Activated B cell treated with CpG ODN at 0.5 μM for 24 hours (primary cell): ENCODE data around the gene CDH11. TPM values are rescaled to one million over a fixed set of nuclear protein-coding genes. Genes with fewer than 3 reads are reported as not detected.

Experiments used
- ATAC-seq: fragments of 200-7000 bp; cut with Tn5 transposase; one replicate; pipeline ENCODE4 v1.10.0; 2021; ENCODE audit warnings: low read depth, mild to moderate bottlenecking, moderate library complexity
- CTCF ChIA-PET: fragments of 350-600 bp; sonication (Branson Sonifier 250); formaldehyde crosslinking; loops from one replicate; lab custom pipeline; 2021; ENCODE audit warnings: antibody characterized with exemption; lab: Charles Lee
- POLR2A ChIA-PET: fragments of 350-600 bp; sonication (Branson Sonifier 250); formaldehyde crosslinking; loops from one replicate; lab custom pipeline; 2021; ENCODE audit warnings: antibody characterized with exemption; lab: Charles Lee
- DNase-seq: peaks from one replicate; pipeline ENCODE4 v3.0.0; 2022
- H3K27ac Mint-ChIP-seq: one replicate; pipeline ENCODE4 v1.8.0; 2020; ENCODE audit warnings: mixed read lengths
- H3K27me3 Mint-ChIP-seq: one replicate; pipeline ENCODE4 v1.8.0; 2021; ENCODE audit warnings: mixed read lengths
- H3K36me3 Mint-ChIP-seq: one replicate; pipeline ENCODE4 v1.8.0; 2021; ENCODE audit warnings: low read depth, mixed read lengths
- H3K4me1 Mint-ChIP-seq: one replicate; pipeline ENCODE4 v1.8.0; 2021; ENCODE audit warnings: mixed read lengths
- H3K4me3 Mint-ChIP-seq: one replicate; pipeline ENCODE4 v1.8.0; 2020; ENCODE audit warnings: mild to moderate bottlenecking, mixed read lengths
- H3K9me3 Mint-ChIP-seq: one replicate; pipeline ENCODE4 v1.8.0; 2020; ENCODE audit warnings: mixed read lengths
- CTCF ChIP-seq: fragments of 200-600 bp; IDR thresholded peaks from one replicate; pipeline ENCODE4 v1.8.0; 2022; ENCODE audit warnings: antibody characterized with exemption, mild to moderate bottlenecking
- intact Hi-C: fragments of 100-400 bp; cut with micrococcal nuclease; formaldehyde crosslinking; loops from one replicate; pipeline ENCODE4 v1.15.1; 2024
- total RNA-seq: library from RNA; stranded (reverse); gene quantifications from 2 replicates; pipeline ENCODE4 v1.2.3, GENCODE V29; 2022

The CDH11 gene
- total RNA-seq, 1 donor from 2014 or later = not detected

- no peak for TF ChIP-seq CTCF
- CTCF ChIA-PET = no interaction called here
- ATAC-seq (no peak), DNase-seq (no peak)
- H3K36me3 Mint-ChIP-seq = no peaks in the 10 kb centered on the region
- no peaks in the 10 kb centered on the region for H3K27me3 Mint-ChIP-seq
- no peak overlapping the region for H3K27ac Mint-ChIP-seq
- H3K4me1 Mint-ChIP-seq = no peaks in the 10 kb centered on the region
- H3K4me3 Mint-ChIP-seq = no peak overlapping the region
- H3K9me3 Mint-ChIP-seq = peaks cover 7% of the 10 kb centered on the region
- intact Hi-C loops = no loop called here
- POLR2A ChIA-PET = no interaction called here
Measured at GRCh38 chr16:64997751-64998150, 124.1 kb downstream of the CDH11 start.

- H3K27ac Mint-ChIP-seq = no peak overlapping the region
Measured at GRCh38 chr16:64997121-64997520, 124.7 kb downstream of the CDH11 start.

GRCh38 chr16:64996641-64997040, 125.2 kb downstream of the CDH11 start:
- TF ChIP-seq CTCF = no peak
- no peak for DNase-seq
- peaks cover 7% of the 10 kb centered on the region for H3K9me3 Mint-ChIP-seq
- H3K4me3 Mint-ChIP-seq = no peak overlapping the region
- no peaks in the 10 kb centered on the region for H3K27me3 Mint-ChIP-seq
- no peaks in the 10 kb centered on the region for H3K4me1 Mint-ChIP-seq
- no peak for ATAC-seq
- H3K27ac Mint-ChIP-seq = no peak overlapping the region
- ChIA-PET CTCF (no interaction called here), POLR2A (no interaction called here)
- no peaks in the 10 kb centered on the region for H3K36me3 Mint-ChIP-seq
- intact Hi-C loops = no loop called here

More at GRCh38 chr16:64997121-64997520, 124.7 kb downstream of the CDH11 start:
- ATAC-seq = no peak
- H3K4me1 Mint-ChIP-seq = no peaks in the 10 kb centered on the region
- POLR2A ChIA-PET = no interaction called here
- DNase-seq = no peak
- intact Hi-C loops = no loop called here
- H3K36me3 Mint-ChIP-seq = no peaks in the 10 kb centered on the region
- no peak for TF ChIP-seq CTCF
- CTCF ChIA-PET = no interaction called here
- no peak overlapping the region for H3K4me3 Mint-ChIP-seq
- H3K27me3 Mint-ChIP-seq = no peaks in the 10 kb centered on the region
- H3K9me3 Mint-ChIP-seq = peaks cover 7% of the 10 kb centered on the region

- peaks cover 6% of the 10 kb centered on the region for H3K9me3 Mint-ChIP-seq
- no peak for TF ChIP-seq CTCF
- H3K36me3 Mint-ChIP-seq = no peaks in the 10 kb centered on the region
- H3K4me1 Mint-ChIP-seq = no peaks in the 10 kb centered on the region
- H3K27me3 Mint-ChIP-seq = no peaks in the 10 kb centered on the region
- no peak overlapping the region for H3K27ac Mint-ChIP-seq
- intact Hi-C loops = no loop called here
- ChIA-PET CTCF (no interaction called here), POLR2A (no interaction called here)
- H3K4me3 Mint-ChIP-seq = no peak overlapping the region
- DNase-seq (no peak), ATAC-seq (no peak)
Measured at GRCh38 chr16:64993464-64993863, 128.4 kb downstream of the CDH11 start.

GRCh38 chr16:64991001-64991400, 130.9 kb downstream of the CDH11 start:
- DNase-seq (no peak), ATAC-seq (no peak)
- H3K36me3 Mint-ChIP-seq = no peaks in the 10 kb centered on the region
- no peaks in the 10 kb centered on the region for H3K27me3 Mint-ChIP-seq
- H3K4me1 Mint-ChIP-seq = no peaks in the 10 kb centered on the region
- ChIA-PET POLR2A (no interaction called here), CTCF (no interaction called here)
- no peak for TF ChIP-seq CTCF
- H3K4me3 Mint-ChIP-seq = no peak overlapping the region
- H3K9me3 Mint-ChIP-seq = peaks cover 9% of the 10 kb centered on the region
- H3K27ac Mint-ChIP-seq = no peak overlapping the region
- intact Hi-C loops = no loop called here
